Fibroblast of skin of back (primary cell): ENCODE data around the gene OR4D9. TPM values are rescaled to one million over a fixed set of nuclear protein-coding genes. Genes with fewer than 3 reads are reported as not detected.
A peak's percentile ranks its signal among the peaks of the same experiment; 100 is the strongest.
"Not testable (repeated sequence)": the region's sequence is repeated elsewhere in the genome, so short reads cannot be mapped to it uniquely, and the experiment has no call there.

Experiments used
- DNase-seq: peaks from one replicate; pipeline ENCODE4 v3.0.0-alpha.2; 2013
- polyA plus RNA-seq, 2 experiments: library from polyadenylated mRNA; unstranded; fragments of 120-200 nt; gene quantifications; one replicate each; pipeline ENCODE4 v1.2.1, GENCODE V29; 2013; ENCODE audit not compliant: insufficient read length in 2 of 2

OR4D9 gene
- not detected for polyA plus RNA-seq (2013, experiment 1 of 2; ENCODE audit: insufficient read length)
- polyA plus RNA-seq (2013, experiment 2 of 2; ENCODE audit: insufficient read length), result not detected

DNA sequence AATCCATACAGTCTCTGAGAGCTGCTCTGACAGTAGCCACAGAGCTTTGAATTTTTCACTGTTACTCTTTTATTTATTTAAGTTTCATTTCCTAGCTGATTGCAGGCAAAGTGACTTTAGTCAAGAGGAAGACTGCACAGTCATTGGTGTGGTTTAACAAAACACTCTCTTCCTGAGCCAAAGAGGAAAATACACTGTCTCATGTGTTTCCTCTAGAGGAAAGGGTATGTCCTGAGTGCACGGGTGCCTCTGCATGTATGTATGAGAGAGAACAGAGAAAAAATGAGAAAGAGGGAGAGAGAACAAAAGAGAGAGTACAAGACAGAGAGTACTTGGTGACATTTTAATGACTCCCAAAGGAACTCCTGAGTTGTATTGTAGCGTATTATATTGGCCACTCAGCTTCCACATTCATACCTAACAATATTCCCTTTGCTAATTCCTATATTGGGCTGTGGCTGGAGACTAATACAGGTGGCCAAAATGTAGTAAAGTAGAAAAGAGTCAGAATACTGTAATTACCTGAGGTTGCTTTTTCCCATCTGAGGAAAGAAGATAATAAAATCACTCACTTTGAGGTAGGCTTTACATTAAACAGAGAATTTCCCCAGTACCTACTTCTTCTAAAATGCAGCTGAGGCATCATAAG, at the start of gene OR4D9:
OR4D9 (plus strand) TSS at position 599 of the 649 bp plus-strand sequence. CDS start 3,374 bp downstream, outside the sequence.
- no peak for DNase-seq

GRCh38 chr11:59463190-59463641, 48.1 kb upstream of the OR4D9 start:
- DNase-seq, result peak; percentile 1

GRCh38 chr11:59473015-59473414, 38.3 kb upstream of the OR4D9 start, which contains the start of gene OR4D10:
TSS of gene OR4D10 (plus strand) at chr11:59473315. CDS start at chr11:59477430, 4,115 bp downstream.
- DNase-seq, result no peak

DNA sequence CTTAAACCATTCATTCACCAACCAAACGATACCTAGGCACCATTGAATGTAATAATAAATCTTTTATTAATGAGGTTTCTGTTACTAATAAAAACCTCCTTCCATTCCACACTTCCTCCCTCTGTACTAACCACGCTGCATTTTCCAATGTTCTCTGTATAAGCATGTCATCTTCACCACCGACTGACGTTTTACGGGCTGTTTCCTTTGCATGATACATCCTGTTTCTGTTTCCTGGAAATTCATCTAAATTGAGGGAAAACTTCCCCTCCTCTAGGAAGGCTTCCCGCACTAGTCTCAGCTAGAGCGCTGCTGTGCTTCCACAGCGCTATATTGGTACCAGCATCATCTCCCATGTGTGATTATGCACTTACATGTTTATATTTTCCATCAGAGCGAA, 36.2 kb upstream of the OR4D9 start:
- no peak for DNase-seq

GRCh38 chr11:59479906-59480305, 31.4 kb upstream of the OR4D9 start:
- no peak for DNase-seq

DNA sequence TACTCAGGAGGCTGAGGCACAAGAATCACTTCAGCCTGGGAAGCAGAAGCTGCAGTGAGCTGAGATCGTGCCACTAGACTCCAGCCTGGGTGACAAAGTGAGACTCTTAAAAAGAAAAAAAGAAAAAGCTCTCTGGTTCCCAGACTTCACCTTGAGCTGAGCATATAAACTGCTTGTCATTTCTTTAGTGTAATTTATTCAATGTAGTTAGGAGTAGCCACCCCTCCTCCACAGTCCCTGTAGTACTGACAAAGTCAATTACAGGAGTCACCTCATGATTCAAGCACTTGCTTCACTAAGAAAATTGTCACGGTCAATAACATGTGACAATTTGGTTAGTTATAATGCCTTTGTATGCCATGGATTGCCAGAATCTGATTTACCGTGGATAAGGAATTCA, 31.0 kb upstream of the OR4D9 start:
- DNase-seq, result no peak

DNA sequence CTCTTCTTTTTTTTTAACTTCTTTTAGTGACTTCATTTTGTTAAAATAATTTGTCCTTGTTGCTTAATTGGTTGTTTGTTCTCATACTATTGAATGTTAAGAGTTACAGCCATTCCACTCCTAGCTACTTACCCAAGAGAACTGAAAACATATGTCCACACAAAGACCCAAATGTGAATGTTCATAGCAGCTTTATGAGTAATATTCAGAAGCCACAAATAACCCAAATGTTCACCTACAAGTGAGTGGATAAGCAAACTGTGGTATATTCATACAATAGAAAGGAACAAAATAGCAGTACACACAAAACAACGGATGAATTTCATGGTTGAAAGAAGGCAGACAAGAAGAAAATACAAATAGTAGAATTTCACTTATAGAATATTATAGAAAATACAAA, 9.4 kb upstream of the OR4D9 start:
- no peak for DNase-seq

DNA sequence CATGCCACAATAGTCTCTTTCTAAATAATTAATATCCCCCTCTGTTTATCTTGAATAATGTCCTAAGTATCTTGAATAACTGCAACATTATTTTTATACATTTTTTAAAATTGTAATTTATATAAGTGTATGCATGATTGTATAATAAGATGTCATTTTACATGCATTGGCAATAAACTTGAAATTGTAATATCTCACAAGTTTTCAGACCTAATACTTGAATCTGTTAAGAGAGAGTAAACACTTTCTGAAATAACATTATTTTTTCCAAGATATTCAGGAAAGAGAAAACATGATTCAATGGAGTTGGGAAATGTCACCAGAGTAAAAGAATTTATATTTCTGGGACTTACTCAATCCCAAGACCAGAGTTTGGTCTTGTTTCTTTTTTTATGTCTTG, 8.1 kb upstream of the OR4D9 start, which contains the start of gene OR4D11:
OR4D11 (plus strand) TSS at position 301 of the 400 bp plus-strand sequence; CDS start at position 301, 0 bp downstream.
- DNase-seq, result no peak

- DNase-seq, result no peak
These were observed 336 bp downstream of the OR4D9 start for GRCh38 chr11:59511675-59512074.

- DNase-seq, result not testable (repeated sequence)
These were observed 8.8 kb downstream of the OR4D9 start for GRCh38 chr11:59520139-59520538.

DNA sequence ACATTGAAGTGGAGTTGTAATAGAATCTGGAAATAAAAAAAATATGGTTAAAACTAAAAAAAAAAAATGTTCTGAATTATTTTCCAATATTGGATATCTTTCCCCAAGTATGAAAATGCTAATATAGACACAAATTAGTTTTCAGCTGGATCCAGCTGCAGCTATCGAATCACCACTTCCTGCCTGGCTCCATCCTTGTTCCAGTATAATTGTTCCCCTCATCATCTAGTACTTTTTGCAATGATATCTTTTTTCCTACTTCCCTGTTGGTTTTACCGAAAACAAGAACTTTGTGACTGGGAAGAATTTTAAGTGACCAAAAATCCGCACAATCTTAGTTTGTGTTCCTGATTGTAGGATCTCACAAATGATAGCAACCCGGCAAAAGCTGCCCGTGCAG, 9.4 kb downstream of the OR4D9 start:
- no peak for DNase-seq

DNA sequence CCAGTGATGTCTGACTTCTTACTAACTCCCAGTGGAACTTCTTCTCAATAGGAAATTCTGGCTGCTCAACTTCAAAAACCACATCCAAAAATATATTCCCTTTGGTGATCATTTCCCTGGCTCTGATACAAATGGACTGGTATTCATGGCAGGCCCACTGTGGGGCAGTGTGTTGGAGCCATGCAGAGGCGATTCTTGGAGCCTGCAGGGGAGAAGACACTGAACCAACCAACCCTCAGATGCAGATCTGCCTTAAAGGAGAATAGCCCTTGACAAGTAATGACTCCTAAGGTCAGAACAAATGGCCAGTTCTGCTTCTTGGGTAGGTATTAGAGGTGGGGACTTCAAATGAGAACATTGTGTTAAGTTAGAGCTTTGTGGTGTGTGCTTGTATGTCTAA, 12.2 kb downstream of the OR4D9 start:
- no peak for DNase-seq

GRCh38 chr11:59528711-59529110, 17.4 kb downstream of the OR4D9 start:
- no peak for DNase-seq

DNA sequence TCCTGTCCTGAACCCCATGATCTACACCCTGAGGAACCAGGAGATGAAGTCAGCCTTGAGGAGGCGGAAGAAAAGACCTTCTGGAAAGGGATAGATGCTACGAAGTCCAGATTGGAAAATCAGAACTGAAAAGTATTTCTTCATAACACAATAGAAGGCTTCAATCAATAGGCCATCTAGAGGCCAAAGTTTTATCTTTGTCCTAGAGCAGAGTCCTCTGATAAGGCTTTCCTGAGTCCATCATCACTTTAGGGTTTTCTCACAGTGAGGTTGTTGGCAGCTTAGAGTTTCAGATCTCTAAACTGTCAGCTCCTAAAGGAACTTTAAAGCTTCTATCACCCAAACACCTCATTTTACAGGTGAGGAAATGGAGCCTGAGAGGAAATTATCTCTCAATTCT, 21.3 kb downstream of the OR4D9 start:
- DNase-seq, result no peak

GRCh38 chr11:59534676-59535075, 23.3 kb downstream of the OR4D9 start:
- DNase-seq, result no peak

DNA sequence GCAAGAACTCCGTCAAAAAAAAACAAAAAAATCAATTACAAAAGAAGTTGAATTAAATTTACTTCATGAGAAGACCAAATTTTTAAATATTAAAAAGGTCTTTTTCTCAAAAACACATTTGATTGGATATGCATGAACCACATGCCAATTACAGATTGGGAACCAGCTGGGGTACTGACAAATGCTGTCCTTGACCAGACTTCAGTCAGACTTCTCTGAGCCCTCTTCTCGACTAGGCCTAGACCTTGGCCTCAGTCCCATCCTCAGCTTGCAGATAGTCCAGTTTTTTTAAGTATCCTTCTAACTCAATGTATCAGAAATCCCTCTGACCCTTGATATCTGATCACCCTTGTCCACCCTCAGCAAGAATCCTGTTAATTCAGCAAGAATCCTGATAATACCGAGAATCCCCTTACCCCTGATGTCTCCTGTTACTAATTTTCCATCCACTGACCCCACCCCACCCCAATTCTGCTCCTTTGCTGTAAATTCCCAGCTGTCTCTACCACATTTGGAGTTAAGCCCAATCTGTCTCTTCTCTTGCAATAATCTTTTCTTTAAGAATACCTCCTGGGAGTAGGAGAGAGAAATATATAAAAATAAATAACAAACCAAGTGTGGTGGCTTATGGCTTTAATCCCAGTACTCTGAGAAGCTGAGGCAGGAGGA, 30.9 kb downstream of the OR4D9 start:
- no peak for DNase-seq

DNA sequence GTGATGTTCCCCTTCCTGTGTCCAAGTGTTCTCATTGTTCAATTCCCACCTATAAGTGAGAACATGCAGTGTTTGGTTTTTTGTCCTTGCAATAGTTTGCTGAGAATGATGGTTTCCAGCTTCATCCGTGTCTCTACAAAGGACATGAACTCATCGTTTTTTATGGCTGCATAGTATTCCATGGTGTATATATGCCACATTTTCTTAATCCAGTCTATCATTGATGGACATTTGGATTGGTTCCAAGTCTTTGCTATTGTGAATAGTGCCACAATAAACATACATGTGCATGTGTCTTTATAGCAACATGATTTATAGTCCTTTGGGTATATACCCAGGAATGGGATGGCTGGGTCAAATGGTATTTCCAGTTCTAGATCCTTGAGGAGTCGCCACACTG, 32.4 kb downstream of the OR4D9 start:
- DNase-seq, result not testable (repeated sequence)

GRCh38 chr11:59544869-59545178, 33.5 kb downstream of the OR4D9 start:
- DNase-seq, result no peak

GRCh38 chr11:59545179-59546020, 34.1 kb downstream of the OR4D9 start:
- DNase-seq, result no peak

DNA sequence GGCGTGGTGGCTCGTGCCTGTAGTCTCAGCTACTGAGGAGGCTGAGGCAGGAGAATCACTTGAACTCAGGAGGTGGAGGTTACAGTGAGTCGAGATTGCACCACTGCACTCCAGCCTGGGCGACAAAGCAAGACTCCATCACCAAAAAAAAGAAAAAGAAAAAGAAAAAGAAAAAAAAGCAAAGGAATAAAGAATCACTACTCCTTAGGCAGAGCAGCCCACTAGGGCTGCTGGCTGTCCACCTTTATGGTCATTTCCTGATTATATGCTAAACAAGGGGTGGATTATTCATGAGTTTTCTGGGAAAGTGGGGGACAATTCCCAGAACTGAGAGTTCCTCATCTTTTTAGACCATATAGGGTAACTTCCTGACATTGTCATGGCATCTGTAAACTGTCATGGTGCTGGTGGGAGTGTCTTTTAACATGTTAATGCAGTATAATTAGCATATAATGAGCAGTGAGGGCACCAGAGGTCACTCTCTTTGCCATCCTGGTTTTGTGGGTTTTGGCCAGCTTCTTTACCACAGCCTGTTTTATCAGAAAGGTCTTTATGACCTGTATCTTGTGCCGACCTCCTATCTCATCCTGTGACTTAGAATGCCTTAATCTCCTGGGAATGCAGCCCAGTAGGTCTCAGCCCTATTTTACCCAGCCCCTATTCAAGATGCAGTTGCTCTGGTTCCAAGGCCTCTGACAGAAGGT, 36.4 kb downstream of the OR4D9 start:
- DNase-seq, result not testable (repeated sequence)

- no peak for DNase-seq
These were observed 36.9 kb downstream of the OR4D9 start for GRCh38 chr11:59548309-59548656.

DNA sequence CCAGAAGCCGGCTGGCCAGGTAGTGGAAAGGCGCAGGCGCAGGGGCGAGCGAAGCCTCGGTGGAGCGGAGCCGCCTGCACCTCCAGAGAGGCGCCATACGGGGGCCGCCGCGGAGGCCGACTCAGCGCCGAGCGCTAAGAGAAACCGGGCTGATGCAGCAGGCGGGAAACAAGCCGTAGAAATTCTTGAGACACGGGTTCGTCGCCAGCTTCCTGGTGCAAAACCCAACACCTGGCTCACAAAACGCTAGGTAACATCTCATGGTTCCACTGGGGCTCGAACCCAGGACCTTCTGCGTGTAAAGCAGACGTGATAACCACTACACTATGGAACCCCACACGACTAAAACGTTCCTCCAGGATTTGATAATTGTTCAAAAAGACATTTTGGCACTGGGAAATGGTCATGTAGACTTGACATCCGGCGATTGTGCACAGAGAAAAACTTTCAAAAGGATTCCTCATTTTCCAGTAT, 39.1 kb downstream of the OR4D9 start:
- peak; percentile 95 for DNase-seq
